Right atrium auricular region (tissue), 2 donors: Measurements from ENCODE around the gene DNPEP. TPM values are rescaled to one million over a fixed set of nuclear protein-coding genes. Genes with fewer than 3 reads are reported as not detected.
A peak's percentile ranks its signal among the peaks of the same experiment; 100 is the strongest.

Source experiments
- DNase-seq: peaks from one replicate; pipeline ENCODE4 v3.0.0-alpha.2; 2019; ENCODE audit warnings: low spot score
- H3K27ac ChIP-seq, 2 donors: fragments of 200-600 bp; sonication (generic); 1 replicate in 1 of 2; 2 replicates in 1 of 2; pipeline ENCODE4 v1.5.1; 2016 to 2019
- H3K27me3 ChIP-seq, 2 donors: fragments of 200-600 bp; sonication (generic); one replicate each; pipeline versions ENCODE4 v1.5.1 to v1.6.0; 2017 to 2019
- H3K36me3 ChIP-seq: fragments of 200-600 bp; sonication (generic); one replicate; pipeline ENCODE4 v1.5.1; 2016
- H3K4me1 ChIP-seq, 2 donors: fragments of 200-600 bp; sonication (generic); one replicate each; pipeline versions ENCODE4 v1.5.1 to v1.6.0; 2017 to 2019
- H3K4me3 ChIP-seq, 2 donors: fragments of 200-600 bp; sonication (generic); 1 replicate in 1 of 2; 2 replicates in 1 of 2; pipeline ENCODE4 v1.5.1; 2017 to 2019; ENCODE audit warnings: mild to moderate bottlenecking in 1 of 2, moderate library complexity in 1 of 2
- H3K9me3 ChIP-seq, 2 donors: fragments of 200-600 bp; sonication (generic); one replicate each; pipeline ENCODE4 v1.5.1; 2019
- total RNA-seq, 2 donors: library from RNA; depleted of rRNA; stranded (reverse); fragments of >200 nt; gene quantifications; one replicate each; pipeline ENCODE4 v1.1.0, GENCODE V29; 2016
- TF ChIP-seq, protein P1 (sequence below), 2 donors: fragments of 200-600 bp; sonication (generic); IDR thresholded peaks; one replicate each; pipeline ENCODE4 v1.5.1; 2019; ENCODE audit warnings: antibody characterized with exemption in 2 of 2

The DNPEP gene
- total RNA-seq: 10 to 100 TPM; 48.1 to 51.2 TPM

DNA sequence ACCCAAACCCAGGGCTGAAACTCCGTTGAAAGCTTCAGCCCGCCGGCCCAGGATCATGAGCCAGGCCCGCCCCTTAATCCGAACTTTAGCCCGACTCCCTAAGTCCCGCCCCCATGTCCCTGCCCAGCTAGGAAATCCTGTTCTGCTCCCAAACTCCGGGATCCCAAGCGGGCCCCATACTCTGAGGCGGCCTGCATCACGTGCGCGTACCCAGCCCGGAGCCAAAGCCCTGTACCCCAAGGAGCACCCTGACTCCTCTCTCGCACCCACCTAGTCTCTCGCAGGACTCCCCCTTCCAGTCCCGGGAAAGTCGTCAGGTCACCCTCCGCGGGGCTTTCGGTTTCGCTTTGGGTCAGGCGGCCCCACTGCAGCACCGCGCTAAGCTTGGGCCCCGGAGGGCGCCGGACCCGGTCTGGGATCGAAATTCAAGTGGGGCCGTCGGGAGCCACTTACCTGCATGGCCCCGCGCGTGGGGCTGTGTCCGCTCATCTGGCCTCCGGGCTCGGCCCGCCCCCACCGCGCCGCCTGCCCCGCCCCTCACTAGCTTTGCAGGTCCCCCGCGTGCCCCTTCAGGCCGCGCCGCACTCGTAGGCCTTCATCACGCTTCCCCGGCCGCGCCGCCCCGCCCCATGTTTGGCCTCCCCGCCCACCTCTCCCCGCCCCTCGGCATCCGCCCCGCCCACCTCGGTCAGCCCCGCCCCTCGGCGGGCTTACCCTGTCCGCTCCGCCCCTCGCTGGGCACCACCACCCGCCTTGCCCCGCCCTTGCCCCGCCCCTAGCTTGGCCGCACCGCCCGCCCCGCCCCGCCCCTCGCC lies at the start of gene DNPEP:
Gene DNPEP (minus strand): TSS at position 607 of the 815 bp plus-strand sequence. CDS start 118 bp downstream, at position 489.
- TF ChIP-seq, protein P1, sequence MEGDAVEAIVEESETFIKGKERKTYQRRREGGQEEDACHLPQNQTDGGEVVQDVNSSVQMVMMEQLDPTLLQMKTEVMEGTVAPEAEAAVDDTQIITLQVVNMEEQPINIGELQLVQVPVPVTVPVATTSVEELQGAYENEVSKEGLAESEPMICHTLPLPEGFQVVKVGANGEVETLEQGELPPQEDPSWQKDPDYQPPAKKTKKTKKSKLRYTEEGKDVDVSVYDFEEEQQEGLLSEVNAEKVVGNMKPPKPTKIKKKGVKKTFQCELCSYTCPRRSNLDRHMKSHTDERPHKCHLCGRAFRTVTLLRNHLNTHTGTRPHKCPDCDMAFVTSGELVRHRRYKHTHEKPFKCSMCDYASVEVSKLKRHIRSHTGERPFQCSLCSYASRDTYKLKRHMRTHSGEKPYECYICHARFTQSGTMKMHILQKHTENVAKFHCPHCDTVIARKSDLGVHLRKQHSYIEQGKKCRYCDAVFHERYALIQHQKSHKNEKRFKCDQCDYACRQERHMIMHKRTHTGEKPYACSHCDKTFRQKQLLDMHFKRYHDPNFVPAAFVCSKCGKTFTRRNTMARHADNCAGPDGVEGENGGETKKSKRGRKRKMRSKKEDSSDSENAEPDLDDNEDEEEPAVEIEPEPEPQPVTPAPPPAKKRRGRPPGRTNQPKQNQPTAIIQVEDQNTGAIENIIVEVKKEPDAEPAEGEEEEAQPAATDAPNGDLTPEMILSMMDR (IDR thresholded peaks at IDR 0.05): no peak

DNA sequence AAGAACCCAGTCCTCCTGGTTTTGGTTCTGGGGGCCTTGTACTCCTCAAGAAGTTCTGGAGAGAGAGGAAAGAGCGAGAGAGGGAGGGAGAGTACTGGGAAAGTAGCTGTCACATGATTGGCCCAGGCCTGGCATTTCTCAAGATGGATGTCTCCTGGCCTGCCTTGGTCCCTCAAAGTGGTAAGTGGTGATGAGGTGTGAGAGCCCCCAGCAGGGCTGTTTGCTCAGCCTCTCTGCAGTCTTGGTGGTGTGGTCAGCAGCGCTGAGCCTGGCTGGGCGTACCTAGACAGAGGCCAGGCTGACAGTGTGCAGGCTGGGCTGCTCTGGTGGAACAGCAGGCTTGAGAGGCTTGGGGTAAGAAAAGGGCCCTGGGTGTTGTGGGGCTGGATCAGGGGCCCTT lies 49.4 kb upstream of the DNPEP start:
- H3K27me3 ChIP-seq: no peaks in the 10 kb centered on the region
- H3K4me1 ChIP-seq: peaks cover 0 to 37% of the 10 kb centered on the region in 2 donors
- no peak for DNase-seq
- peak overlapping the region; percentile 89 to 93 for H3K27ac ChIP-seq
- no peaks in the 10 kb centered on the region for H3K36me3 ChIP-seq
- H3K9me3 ChIP-seq: no peaks in the 10 kb centered on the region
- TF ChIP-seq, protein P1 (IDR thresholded peaks at IDR 0.05): no peak
- no peak overlapping the region for H3K4me3 ChIP-seq

More for the DNA sequence above, at the start of gene DNPEP:
- Histone ChIP-seq H3K36me3 (peaks cover 39% of the 10 kb centered on the region), H3K27me3 (no peaks in the 10 kb centered on the region), H3K4me3 (peak within 1 kb of the TSS; percentile 70 to 86), H3K9me3 (no peaks in the 10 kb centered on the region), H3K4me1 (peaks cover 0 to 11% of the 10 kb centered on the region in 2 donors), H3K27ac (peak within 1 kb of the TSS; percentile 94 to 95)
- peak; percentile 94 for DNase-seq

DNA sequence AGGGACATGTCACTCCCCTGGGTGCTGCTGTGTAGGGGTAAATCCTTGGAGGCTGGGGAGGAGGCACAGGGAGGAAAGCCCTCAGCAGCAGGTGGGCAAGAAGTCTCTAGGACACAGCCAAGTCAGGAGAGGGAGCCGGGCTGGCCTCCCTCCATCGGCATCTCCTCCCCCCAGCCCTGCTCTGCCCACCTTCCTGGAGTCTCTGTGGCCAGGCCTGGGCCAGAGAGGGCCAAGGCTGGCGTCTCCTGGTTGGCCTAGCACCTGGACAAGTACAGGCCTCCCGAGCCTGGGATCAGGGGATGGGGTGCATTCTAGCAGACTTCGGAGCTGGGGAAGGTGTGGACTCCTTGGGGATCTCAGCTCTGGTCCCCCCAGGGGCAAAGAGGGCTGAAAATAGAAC lies 48.8 kb upstream of the DNPEP start:
- Histone ChIP-seq H3K9me3 (no peaks in the 10 kb centered on the region), H3K27ac (peak overlapping the region; percentile 89 to 93), H3K27me3 (no peaks in the 10 kb centered on the region), H3K36me3 (no peaks in the 10 kb centered on the region), H3K4me3 (peak overlapping the region in 1 of 2 donors; percentile 58), H3K4me1 (peaks cover 0 to 33% of the 10 kb centered on the region in 2 donors)
- no peak for DNase-seq
- TF ChIP-seq, protein P1 (IDR thresholded peaks at IDR 0.05): no peak

DNA sequence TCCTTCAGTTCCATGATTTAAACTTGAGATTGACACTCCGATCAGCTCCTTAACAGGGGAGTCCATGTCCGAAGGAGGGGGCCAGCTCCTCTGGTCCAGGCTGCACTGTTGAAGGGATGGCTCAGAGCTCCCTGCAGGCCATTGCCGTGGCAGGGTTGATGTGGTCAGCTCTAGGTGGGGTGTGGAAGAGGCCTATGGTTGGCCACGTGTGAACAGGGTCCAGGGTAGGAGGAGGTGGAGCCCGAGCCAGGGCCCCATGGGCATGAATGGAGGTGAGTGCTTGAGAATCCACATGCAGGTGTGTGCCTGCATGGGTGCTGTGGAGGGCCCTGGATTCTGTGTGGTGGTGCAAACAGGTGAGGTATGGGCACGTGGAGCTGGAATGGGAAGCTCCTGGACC lies 48.0 kb upstream of the DNPEP start:
- TF ChIP-seq, protein P1 (IDR thresholded peaks at IDR 0.05): no peak
- peaks cover 0 to 26% of the 10 kb centered on the region in 2 donors for H3K4me1 ChIP-seq
- no peaks in the 10 kb centered on the region for H3K36me3 ChIP-seq
- peak overlapping the region; percentile 46 to 58 for H3K4me3 ChIP-seq
- DNase-seq: no peak
- peak overlapping the region; percentile 89 to 93 for H3K27ac ChIP-seq
- no peaks in the 10 kb centered on the region for H3K9me3 ChIP-seq
- H3K27me3 ChIP-seq: no peaks in the 10 kb centered on the region

DNA sequence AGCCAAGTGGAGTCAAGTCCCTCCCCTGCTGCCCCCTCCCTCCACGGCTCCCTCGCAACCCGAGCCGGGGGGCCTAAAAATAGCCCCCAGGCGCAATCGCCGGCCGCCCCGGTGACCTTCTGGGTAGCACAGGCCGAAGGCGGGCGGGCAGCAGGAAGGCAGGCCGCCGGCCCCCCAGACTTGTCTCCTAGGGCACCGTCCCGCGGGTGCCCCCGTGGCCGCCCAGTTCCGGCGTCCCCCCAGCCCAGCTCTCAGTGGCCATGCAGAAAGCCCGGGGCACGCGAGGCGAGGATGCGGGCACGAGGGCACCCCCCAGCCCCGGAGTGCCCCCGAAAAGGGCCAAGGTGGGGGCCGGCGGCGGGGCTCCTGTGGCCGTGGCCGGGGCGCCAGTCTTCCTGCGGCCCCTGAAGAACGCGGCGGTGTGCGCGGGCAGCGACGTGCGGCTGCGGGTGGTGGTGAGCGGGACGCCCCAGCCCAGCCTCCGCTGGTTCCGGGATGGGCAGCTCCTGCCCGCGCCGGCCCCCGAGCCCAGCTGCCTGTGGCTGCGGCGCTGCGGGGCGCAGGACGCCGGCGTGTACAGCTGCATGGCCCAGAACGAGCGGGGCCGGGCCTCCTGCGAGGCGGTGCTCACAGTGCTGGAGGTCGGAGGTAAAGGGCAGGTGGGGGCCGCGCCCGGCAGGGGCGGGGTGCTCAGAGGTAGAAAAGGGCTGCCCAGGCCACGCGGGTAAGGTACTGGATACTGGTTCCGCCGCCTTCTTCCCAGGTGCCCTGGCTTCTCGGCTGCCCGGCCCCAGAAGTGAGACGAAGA lies 47.2 kb upstream of the DNPEP start, which contains the start of gene SPEG:
Gene SPEG (plus strand): TSS at position 126 of the 808 bp plus-strand sequence. CDS start 135 bp downstream, at position 261.
- no peaks in the 10 kb centered on the region for H3K9me3 ChIP-seq
- DNase-seq: no peak
- H3K27me3 ChIP-seq: no peaks in the 10 kb centered on the region
- peak within 1 kb of the TSS; percentile 46 to 58 for H3K4me3 ChIP-seq
- TF ChIP-seq, protein P1 (IDR thresholded peaks at IDR 0.05): no peak
- H3K36me3 ChIP-seq: no peaks in the 10 kb centered on the region
- peaks cover 0 to 30% of the 10 kb centered on the region in 2 donors for H3K4me1 ChIP-seq
- peak within 1 kb of the TSS; percentile 89 to 93 for H3K27ac ChIP-seq
